ENCODE data around the gene TCF20.

GRCh38 chr22:42236848-42237247 lies 33.6 kb downstream of the TCF20 start:
- TF ChIP-seq CTCF (IDR thresholded peaks at IDR 0.05) (no peak), EP300 (IDR thresholded peaks at IDR 0.05) (no peak), POLR2A (IDR thresholded peaks at IDR 0.05) (no peak), POLR2AphosphoS5 (IDR thresholded peaks at IDR 0.05) (no peak)
